Activated CD8-positive, alpha-beta memory T cell treated with anti-CD3 and anti-CD28 coated beads, Interleukin-2, amount 10 ng/mL, durations not matched to agents 7 days and 5 days (primary cell): ENCODE data around the gene CCNK. TPM values are rescaled to one million over a fixed set of nuclear protein-coding genes. Genes with fewer than 3 reads are reported as not detected.

ENCODE experiments used
- ATAC-seq: fragments of 150-1000 bp; cut with Tn5 transposase; one replicate; pipeline ENCODE4 v1.10.0; 2021; ENCODE audit warnings: moderate library complexity
- CTCF ChIA-PET: fragments of 350-600 bp; sonication (Branson Sonifier 250); formaldehyde crosslinking; loops from one replicate; lab custom pipeline; 2021; ENCODE audit warnings: antibody characterized with exemption; lab: Charles Lee
- DNase-seq: peaks from one replicate; pipeline ENCODE4 v3.0.0-alpha.2; 2020
- H3K27ac Mint-ChIP-seq: one replicate; pipeline ENCODE4 v1.8.0; 2021; ENCODE audit warnings: mild to moderate bottlenecking, mixed read lengths
- H3K27me3 Mint-ChIP-seq: one replicate; pipeline ENCODE4 v1.8.0; 2021; ENCODE audit warnings: mixed read lengths
- H3K36me3 Mint-ChIP-seq: one replicate; pipeline ENCODE4 v1.8.0; 2021; ENCODE audit warnings: mild to moderate bottlenecking, mixed read lengths
- H3K4me1 Mint-ChIP-seq: one replicate; pipeline ENCODE4 v1.8.0; 2021; ENCODE audit warnings: mixed read lengths
- H3K4me3 Mint-ChIP-seq: one replicate; pipeline ENCODE4 v1.8.0; 2021; ENCODE audit warnings: mild to moderate bottlenecking, moderate library complexity, mixed read lengths
- H3K9me3 Mint-ChIP-seq: one replicate; pipeline ENCODE4 v1.8.0; 2022; ENCODE audit warnings: low read depth, mixed read lengths
- total RNA-seq, 2 experiments: library from RNA; stranded (reverse); gene quantifications; one replicate each; pipeline ENCODE4 v1.2.3, GENCODE V29; 2021

CCNK gene
- total RNA-seq, 2 experiments from 2014 or later = 82.9 to 84.3 TPM

GRCh38 chr14:99521176-99522024 is 40.2 kb downstream of the CCNK start:
- peaks cover 4% of the 10 kb centered on the region for H3K4me1 Mint-ChIP-seq
- H3K4me3 Mint-ChIP-seq = no peak overlapping the region
- H3K27me3 Mint-ChIP-seq = no peaks in the 10 kb centered on the region
- no peak overlapping the region for H3K27ac Mint-ChIP-seq
- CTCF ChIA-PET = interaction anchor here (1.0 kb wide), 1 partner anchor 107 kb away, joined by 3 read pairs; no protein-coding TSS in a partner anchor
- H3K9me3 Mint-ChIP-seq = no peaks in the 10 kb centered on the region
- ATAC-seq (no peak), DNase-seq (no peak)
- H3K36me3 Mint-ChIP-seq = no peaks in the 10 kb centered on the region

- no peak overlapping the region for H3K4me3 Mint-ChIP-seq
- no peak for ATAC-seq
- CTCF ChIA-PET = interaction anchor here (1.0 kb wide), 1 partner anchor 107 kb away, joined by 3 read pairs; no protein-coding TSS in a partner anchor
- H3K27ac Mint-ChIP-seq = no peak overlapping the region
- no peaks in the 10 kb centered on the region for H3K36me3 Mint-ChIP-seq
- no peaks in the 10 kb centered on the region for H3K27me3 Mint-ChIP-seq
- no peaks in the 10 kb centered on the region for H3K9me3 Mint-ChIP-seq
- H3K4me1 Mint-ChIP-seq = peaks cover 4% of the 10 kb centered on the region
- DNase-seq = no peak
Observed at GRCh38 chr14:99522025-99522401, 40.8 kb downstream of the CCNK start.

- ATAC-seq (no peak), DNase-seq (no peak)
- Mint-ChIP-seq H3K4me3 (no peak overlapping the region), H3K27me3 (no peaks in the 10 kb centered on the region), H3K4me1 (peaks cover 4% of the 10 kb centered on the region), H3K36me3 (no peaks in the 10 kb centered on the region), H3K27ac (no peak overlapping the region), H3K9me3 (no peaks in the 10 kb centered on the region)
- CTCF ChIA-PET = no interaction called here
Observed at GRCh38 chr14:99522457-99522891, 41.3 kb downstream of the CCNK start.

GRCh38 chr14:99522934-99523703 is 41.9 kb downstream of the CCNK start:
- no peak for DNase-seq

GRCh38 chr14:99523704-99524055 is 42.5 kb downstream of the CCNK start:
- Mint-ChIP-seq H3K9me3 (no peaks in the 10 kb centered on the region), H3K27me3 (no peaks in the 10 kb centered on the region), H3K27ac (no peak overlapping the region), H3K4me3 (no peak overlapping the region), H3K36me3 (no peaks in the 10 kb centered on the region), H3K4me1 (peaks cover 4% of the 10 kb centered on the region)
- no peak for ATAC-seq
- CTCF ChIA-PET = no interaction called here
- no peak for DNase-seq

More at GRCh38 chr14:99522934-99523703, 41.9 kb downstream of the CCNK start:
- ATAC-seq = no peak
- Mint-ChIP-seq H3K36me3 (no peaks in the 10 kb centered on the region), H3K4me3 (no peak overlapping the region), H3K27me3 (no peaks in the 10 kb centered on the region), H3K27ac (no peak overlapping the region), H3K9me3 (no peaks in the 10 kb centered on the region), H3K4me1 (peaks cover 4% of the 10 kb centered on the region)
- CTCF ChIA-PET = no interaction called here

DNA sequence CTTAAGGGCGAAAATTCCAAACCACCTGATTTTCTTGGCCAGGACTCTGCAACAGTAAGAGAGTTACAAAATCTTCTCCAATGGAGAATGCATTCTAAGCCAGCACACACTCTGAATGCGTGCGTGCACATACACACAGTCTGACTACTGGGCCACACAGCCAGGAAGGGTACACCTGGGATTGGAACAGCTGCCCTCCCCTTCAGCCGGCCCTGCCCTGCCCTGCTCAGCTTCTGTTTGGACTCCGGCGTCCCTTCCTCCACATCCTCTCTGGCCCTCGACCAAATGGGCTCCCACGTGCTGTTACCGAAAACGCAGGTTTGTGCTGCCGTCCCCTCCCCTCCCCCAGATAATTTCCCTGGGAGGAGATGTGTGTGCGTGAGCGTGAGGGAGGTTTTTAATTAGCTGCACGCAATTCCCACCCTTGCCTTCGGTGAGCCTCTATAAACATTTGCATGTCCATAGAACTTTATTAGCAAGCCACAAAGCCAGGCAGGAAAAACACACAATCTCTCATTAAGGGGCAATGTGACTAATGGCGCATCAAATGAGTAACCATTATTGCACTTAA is 43.0 kb downstream of the CCNK start:
- CTCF ChIA-PET = no interaction called here
- Mint-ChIP-seq H3K9me3 (no peaks in the 10 kb centered on the region), H3K4me3 (no peak overlapping the region), H3K36me3 (no peaks in the 10 kb centered on the region), H3K27me3 (no peaks in the 10 kb centered on the region), H3K4me1 (peaks cover 4% of the 10 kb centered on the region), H3K27ac (no peak overlapping the region)
- DNase-seq (no peak), ATAC-seq (no peak)

DNA sequence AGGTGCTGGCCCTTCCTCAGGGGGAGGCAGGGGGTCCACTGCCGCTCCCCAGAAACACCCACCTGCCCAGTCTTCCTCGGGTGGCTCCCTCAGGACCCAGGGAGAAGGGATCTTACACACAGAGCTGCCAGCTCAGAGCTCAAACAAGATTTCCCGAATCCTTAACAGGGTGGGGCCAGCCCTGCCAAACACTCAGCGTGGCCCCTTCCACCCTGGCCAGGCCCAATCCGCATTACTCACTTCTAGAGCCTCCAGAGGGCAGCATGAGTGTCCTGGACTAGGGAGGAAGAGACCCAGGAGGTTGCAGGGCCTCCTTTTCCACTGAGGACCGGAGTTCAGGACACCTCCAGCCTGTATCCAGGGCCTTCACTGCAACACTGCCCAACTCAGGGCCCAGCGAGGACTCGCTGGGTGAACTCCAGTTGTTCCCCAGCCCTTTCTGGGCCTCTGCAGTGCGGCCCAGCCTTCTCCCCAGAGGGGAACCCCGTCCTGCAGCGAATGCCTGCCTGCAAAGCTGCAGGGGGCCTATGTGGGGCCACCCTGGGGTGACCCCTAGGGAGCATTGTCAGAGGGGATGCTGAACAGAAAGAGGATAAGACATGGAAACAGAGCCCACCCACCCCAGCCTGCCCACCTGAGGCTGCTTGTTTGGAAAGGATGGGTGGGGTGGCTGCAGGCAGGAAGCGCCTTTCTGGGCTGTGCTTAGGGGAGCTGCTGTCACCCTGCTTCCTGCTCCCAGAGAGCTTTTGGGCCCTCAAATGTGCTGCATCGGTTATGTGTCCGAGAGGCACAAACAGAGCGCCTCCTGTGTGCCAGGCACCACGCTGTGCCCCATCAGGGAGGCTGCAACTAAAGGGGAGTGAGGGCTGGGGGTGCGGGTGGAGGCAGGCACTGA is 43.8 kb downstream of the CCNK start:
- H3K4me3 Mint-ChIP-seq = no peak overlapping the region
- CTCF ChIA-PET = interaction anchor here (0.7 to 2.0 kb wide), 2 partner anchors 103 to 163 kb away, joined by 3 to 10 read pairs; no protein-coding TSS in a partner anchor
- no peaks in the 10 kb centered on the region for H3K9me3 Mint-ChIP-seq
- peak overlapping the region; percentile 77 for H3K27ac Mint-ChIP-seq
- no peaks in the 10 kb centered on the region for H3K36me3 Mint-ChIP-seq
- DNase-seq (no peak), ATAC-seq (peak; percentile 65)
- peaks cover 4% of the 10 kb centered on the region for H3K4me1 Mint-ChIP-seq
- H3K27me3 Mint-ChIP-seq = no peaks in the 10 kb centered on the region

DNA sequence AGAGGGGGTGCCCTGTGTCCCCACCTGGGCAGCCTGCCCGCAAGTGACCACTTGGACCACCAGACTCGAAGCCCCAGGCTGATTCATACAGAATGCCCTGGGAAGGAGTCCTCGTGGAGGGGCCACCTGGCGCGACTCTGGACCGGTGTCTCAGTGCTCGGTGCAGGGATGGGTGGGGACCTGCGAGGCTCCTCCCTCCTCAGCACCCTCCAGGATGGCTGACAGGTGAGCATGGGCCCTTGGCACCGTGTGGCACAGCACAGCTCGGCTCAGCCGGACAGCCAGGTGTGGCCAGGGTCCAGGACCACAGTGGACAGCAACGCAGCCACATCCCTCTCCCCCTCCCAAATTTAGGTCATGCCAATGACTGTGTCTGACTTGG is 44.5 kb downstream of the CCNK start:
- H3K4me1 Mint-ChIP-seq = peaks cover 4% of the 10 kb centered on the region
- ATAC-seq = no peak

DNA sequence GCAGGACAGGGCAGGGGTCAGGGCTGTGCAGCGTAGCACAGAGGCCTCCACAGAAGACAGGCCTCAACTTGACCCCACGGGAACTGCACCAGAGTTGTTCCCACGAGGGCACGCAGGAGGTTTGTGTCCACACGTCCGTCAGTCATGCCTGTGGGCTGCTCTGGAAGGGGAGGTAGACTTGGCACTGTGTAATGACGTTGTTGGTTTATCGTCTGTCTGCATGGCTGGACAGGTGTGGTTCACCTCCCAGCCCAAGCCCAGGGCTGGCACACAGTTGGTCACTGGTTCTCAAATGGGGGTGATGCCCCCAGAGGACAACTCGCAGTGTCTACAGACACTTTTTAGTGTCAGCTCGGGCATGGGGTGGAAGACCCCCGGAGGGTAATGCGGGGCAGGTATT is 45.8 kb downstream of the CCNK start:
- Mint-ChIP-seq H3K27me3 (no peaks in the 10 kb centered on the region), H3K4me1 (peaks cover 4% of the 10 kb centered on the region), H3K4me3 (no peak overlapping the region), H3K9me3 (no peaks in the 10 kb centered on the region), H3K36me3 (no peaks in the 10 kb centered on the region), H3K27ac (no peak overlapping the region)
- ATAC-seq = no peak
- no peak for DNase-seq
- CTCF ChIA-PET = no interaction called here

More for the DNA sequence above, 44.5 kb downstream of the CCNK start:
- Mint-ChIP-seq H3K27me3 (no peaks in the 10 kb centered on the region), H3K4me3 (no peak overlapping the region), H3K36me3 (no peaks in the 10 kb centered on the region), H3K9me3 (no peaks in the 10 kb centered on the region), H3K27ac (no peak overlapping the region)
- no peak for DNase-seq
- CTCF ChIA-PET = interaction anchor here (0.7 to 2.0 kb wide), 2 partner anchors 102 to 163 kb away, joined by 3 to 10 read pairs; no protein-coding TSS in a partner anchor

- DNase-seq (no peak), ATAC-seq (no peak)
- Mint-ChIP-seq H3K27ac (no peak overlapping the region), H3K4me1 (peaks cover 4% of the 10 kb centered on the region), H3K9me3 (no peaks in the 10 kb centered on the region), H3K4me3 (no peak overlapping the region), H3K27me3 (no peaks in the 10 kb centered on the region), H3K36me3 (no peaks in the 10 kb centered on the region)
- CTCF ChIA-PET = no interaction called here
Observed at GRCh38 chr14:99527427-99528076, 46.3 kb downstream of the CCNK start.

GRCh38 chr14:99529899-99530298 is 48.7 kb downstream of the CCNK start:
- H3K4me1 Mint-ChIP-seq = peaks cover 4% of the 10 kb centered on the region
- ATAC-seq (no peak), DNase-seq (no peak)
- no peak overlapping the region for H3K27ac Mint-ChIP-seq
- H3K9me3 Mint-ChIP-seq = no peaks in the 10 kb centered on the region
- no peak overlapping the region for H3K4me3 Mint-ChIP-seq
- CTCF ChIA-PET = no interaction called here
- H3K36me3 Mint-ChIP-seq = no peaks in the 10 kb centered on the region
- no peaks in the 10 kb centered on the region for H3K27me3 Mint-ChIP-seq

DNA sequence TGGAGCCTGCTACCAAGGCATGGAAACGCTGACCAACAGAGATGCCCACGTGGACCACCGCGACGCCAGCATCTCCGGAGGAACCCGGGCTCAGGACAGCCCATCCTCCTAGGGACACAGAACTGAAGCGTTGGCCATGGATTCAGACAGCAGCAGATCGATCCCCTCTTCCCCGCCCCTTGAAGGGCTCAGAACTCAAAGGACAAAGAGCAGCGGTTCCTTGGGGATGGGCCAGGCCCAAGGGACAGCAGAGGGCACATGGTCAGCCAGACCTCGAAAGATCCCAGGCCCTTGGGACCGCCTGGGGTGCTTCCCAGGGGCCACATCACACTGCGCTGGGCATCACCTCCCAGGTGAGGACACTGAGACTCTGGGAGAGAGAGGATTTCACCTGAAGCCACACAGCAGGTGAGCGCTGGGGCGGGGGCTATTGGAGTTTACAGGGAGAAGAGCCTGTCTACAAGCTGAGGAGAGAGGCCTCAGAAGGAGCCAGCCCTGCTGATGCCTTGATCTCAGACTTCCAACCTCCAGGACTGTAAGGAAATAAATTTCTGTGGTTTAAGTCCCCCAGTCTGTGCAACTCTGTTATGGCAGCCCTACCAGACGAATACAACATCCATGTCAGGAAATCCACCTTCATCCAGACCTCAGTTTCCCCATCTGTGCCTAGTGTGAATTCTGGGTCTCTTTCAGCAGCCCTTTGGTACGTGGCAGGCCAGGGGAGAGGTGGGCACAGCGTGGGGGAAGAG is 49.4 kb downstream of the CCNK start:
- CTCF ChIA-PET = no interaction called here
- H3K27ac Mint-ChIP-seq = no peak overlapping the region
- no peaks in the 10 kb centered on the region for H3K9me3 Mint-ChIP-seq
- DNase-seq (no peak), ATAC-seq (no peak)
- H3K4me3 Mint-ChIP-seq = no peak overlapping the region
- H3K4me1 Mint-ChIP-seq = no peaks in the 10 kb centered on the region
- no peaks in the 10 kb centered on the region for H3K36me3 Mint-ChIP-seq
- H3K27me3 Mint-ChIP-seq = no peaks in the 10 kb centered on the region
